SW480 (cell line): ENCODE measurements around the gene EIF3J.
"Not testable (repeated sequence)": the region's sequence is repeated elsewhere in the genome, so short reads cannot be mapped to it uniquely, and the experiment has no call there.

ENCODE experiments used
- DNase-seq: peaks from one replicate; pipeline ENCODE4 v3.0.0-alpha.2; 2016; ENCODE audit warnings: low spot score

Gene EIF3J

GRCh38 chr15:44536962-44537734, at the start of gene EIF3J:
TSS of gene EIF3J (plus strand) at chr15:44537147. CDS start at chr15:44537195, 48 bp downstream.
- DNase-seq: peak; percentile 94

GRCh38 chr15:44489464-44489863, 47.5 kb upstream of the EIF3J start:
- DNase-seq: peak; percentile 50

GRCh38 chr15:44490622-44491021, 46.3 kb upstream of the EIF3J start:
- no peak for DNase-seq

GRCh38 chr15:44492040-44492439, 44.9 kb upstream of the EIF3J start:
- DNase-seq: no peak

- no peak for DNase-seq
Measured at GRCh38 chr15:44492672-44493071, 44.3 kb upstream of the EIF3J start.

GRCh38 chr15:44495562-44495961, 41.4 kb upstream of the EIF3J start:
- DNase-seq: no peak

- DNase-seq: no peak
Measured at GRCh38 chr15:44500555-44500954, 36.4 kb upstream of the EIF3J start.

GRCh38 chr15:44501768-44502366, 35.1 kb upstream of the EIF3J start:
- DNase-seq: peak; percentile 43

- DNase-seq: no peak
Measured at GRCh38 chr15:44516436-44516835, 20.5 kb upstream of the EIF3J start.

GRCh38 chr15:44519537-44519936, 17.4 kb upstream of the EIF3J start:
- DNase-seq: no peak

GRCh38 chr15:44525018-44525417, 11.9 kb upstream of the EIF3J start:
- no peak for DNase-seq

- no peak for DNase-seq
Measured at GRCh38 chr15:44527241-44527640, 9.7 kb upstream of the EIF3J start.

- DNase-seq: no peak
Measured at GRCh38 chr15:44529864-44530604, 6.9 kb upstream of the EIF3J start.

- DNase-seq: no peak
Measured at GRCh38 chr15:44530653-44531052, 6.3 kb upstream of the EIF3J start.

- not testable (repeated sequence) for DNase-seq
Measured at GRCh38 chr15:44532275-44532674, 4.7 kb upstream of the EIF3J start.

GRCh38 chr15:44532689-44533088, 4.3 kb upstream of the EIF3J start:
- DNase-seq: no peak

GRCh38 chr15:44535092-44535491, 1.9 kb upstream of the EIF3J start:
- no peak for DNase-seq

GRCh38 chr15:44535523-44536301, 1.2 kb upstream of the EIF3J start:
- DNase-seq: peak; percentile 15

- DNase-seq: peak; percentile 90
Measured at GRCh38 chr15:44536302-44536961, 515 bp upstream of the EIF3J start.

- peak; percentile 25 for DNase-seq
Measured at GRCh38 chr15:44537735-44538240, 841 bp downstream of the EIF3J start.

GRCh38 chr15:44541282-44541958, 4.5 kb downstream of the EIF3J start:
- DNase-seq: no peak
